GOT3 (cell line): ENCODE measurements around the gene ZFP14.
A peak's percentile ranks its signal among the peaks of the same experiment; 100 is the strongest.

Source experiments
- DNase-seq: peaks from one replicate; lab custom pipeline; 2025; ENCODE audit warnings: mixed read lengths; lab: John Stamatoyannopoulos, UW

ZFP14 gene

GRCh38 chr19:36378625-36379509 is at the start of gene ZFP14:
ZFP14 (minus strand) TSS chr19:36379201; CDS start chr19:36367892, 11,309 bp downstream.
- peak; percentile 83 for DNase-seq

- no peak for DNase-seq
Measured at GRCh38 chr19:36423925-36424324, 44.9 kb upstream of the ZFP14 start.

DNA sequence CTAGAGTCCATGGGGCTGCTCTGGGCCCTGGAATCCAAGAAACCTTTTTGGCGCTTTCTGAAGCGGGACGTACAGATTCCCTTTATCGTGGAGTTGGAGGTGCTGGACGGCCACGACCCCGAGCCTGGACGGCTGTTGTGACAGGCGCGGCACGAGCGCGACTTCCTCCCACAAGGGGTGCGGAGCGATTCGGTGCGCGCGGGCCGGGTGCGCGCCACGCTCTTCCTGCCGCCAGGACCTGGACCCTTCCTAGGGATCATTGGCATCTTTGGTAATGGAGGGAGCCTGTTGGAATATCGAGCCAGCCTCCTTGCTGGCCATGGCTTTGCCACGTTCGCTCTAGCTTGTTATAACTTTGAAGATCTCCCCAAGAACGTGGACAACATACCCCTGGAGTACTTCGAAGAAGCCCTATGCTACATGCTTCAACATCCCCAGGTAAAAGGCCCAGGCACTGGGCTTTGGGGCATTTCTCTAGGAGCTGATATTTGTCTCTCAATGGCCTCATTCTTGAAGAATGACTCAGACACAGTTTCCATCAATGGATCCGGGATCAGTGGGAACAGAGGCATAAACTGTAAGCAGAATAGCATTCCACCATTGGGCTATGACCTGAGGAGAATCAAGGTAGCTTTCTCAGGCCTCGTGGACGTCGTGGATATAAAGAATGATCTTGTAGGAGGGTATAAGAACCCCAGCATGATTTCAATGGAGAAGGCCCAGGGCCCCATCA is 42.9 kb upstream of the ZFP14 start:
- no peak for DNase-seq

DNA sequence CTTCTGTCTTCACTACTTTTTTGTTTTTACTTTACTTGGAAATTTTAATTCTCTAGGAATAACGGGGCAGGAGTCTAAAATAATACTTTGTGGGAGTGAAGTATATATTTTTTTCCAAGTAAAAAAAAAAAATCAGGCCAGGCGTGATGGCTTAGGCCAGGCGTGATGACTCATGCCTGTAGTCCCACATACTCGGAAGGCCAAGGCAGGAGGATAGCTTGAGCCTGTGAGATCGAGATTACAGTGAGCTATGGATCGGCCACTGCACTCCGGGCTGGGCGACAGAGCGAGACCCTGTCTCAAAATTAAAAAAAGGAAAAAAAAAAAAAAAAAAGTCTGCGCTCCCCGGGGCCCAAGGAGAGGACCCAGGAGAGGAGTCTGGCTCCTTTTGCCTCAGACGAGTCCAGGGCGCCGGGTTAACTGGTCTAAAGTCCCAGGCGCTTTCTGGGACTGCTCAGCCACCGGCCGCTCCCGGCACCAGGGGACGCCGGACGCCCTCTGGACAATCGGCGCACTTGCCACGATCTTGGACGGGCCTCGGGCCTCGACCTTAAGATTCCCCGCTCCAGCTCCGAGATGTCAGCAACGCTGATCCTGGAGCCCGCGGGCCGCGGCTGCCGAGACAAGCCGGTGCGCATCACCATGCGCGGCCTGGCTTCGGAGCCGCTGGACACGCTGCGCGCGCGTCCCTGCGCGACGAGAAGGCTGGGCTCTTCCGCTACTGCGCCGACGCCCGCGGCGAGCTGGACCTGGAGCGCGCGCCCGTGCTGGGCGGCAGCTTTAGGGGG is 42.2 kb upstream of the ZFP14 start:
- no peak for DNase-seq

GRCh38 chr19:36418287-36419001 is 39.4 kb upstream of the ZFP14 start, which contains the start of gene ZFP82:
ZFP82 (minus strand) TSS chr19:36418644; CDS start chr19:36409789, 8,855 bp downstream.
- DNase-seq: peak; percentile 22

- DNase-seq: no peak
Measured at GRCh38 chr19:36417752-36418286, 38.8 kb upstream of the ZFP14 start.

GRCh38 chr19:36409841-36410240 is 30.8 kb upstream of the ZFP14 start:
- DNase-seq: no peak

DNA sequence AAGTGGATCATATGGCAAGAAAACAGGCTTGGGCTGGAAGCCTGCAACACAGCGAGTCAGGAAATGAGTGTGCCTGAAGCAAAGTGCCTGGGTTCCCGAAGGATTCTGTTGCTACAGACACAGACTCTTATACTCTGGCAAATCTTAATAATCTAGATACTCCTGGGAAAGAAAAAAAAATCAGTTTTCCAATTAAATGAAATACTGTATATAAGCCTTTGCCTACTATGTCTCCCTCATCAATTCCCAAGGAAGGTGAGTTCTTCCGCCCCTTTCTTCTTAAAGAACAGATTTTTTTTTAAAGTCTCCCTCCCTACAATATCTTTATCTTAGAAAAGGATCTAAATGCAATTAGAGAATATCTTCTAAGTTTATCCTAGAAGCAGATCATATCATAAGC is 29.1 kb upstream of the ZFP14 start:
- DNase-seq: no peak

- no peak for DNase-seq
Measured at GRCh38 chr19:36404498-36404897, 25.5 kb upstream of the ZFP14 start.

- no peak for DNase-seq
Measured at GRCh38 chr19:36401475-36401874, 22.5 kb upstream of the ZFP14 start.

GRCh38 chr19:36398571-36398970 is 19.6 kb upstream of the ZFP14 start:
- DNase-seq: no peak

DNA sequence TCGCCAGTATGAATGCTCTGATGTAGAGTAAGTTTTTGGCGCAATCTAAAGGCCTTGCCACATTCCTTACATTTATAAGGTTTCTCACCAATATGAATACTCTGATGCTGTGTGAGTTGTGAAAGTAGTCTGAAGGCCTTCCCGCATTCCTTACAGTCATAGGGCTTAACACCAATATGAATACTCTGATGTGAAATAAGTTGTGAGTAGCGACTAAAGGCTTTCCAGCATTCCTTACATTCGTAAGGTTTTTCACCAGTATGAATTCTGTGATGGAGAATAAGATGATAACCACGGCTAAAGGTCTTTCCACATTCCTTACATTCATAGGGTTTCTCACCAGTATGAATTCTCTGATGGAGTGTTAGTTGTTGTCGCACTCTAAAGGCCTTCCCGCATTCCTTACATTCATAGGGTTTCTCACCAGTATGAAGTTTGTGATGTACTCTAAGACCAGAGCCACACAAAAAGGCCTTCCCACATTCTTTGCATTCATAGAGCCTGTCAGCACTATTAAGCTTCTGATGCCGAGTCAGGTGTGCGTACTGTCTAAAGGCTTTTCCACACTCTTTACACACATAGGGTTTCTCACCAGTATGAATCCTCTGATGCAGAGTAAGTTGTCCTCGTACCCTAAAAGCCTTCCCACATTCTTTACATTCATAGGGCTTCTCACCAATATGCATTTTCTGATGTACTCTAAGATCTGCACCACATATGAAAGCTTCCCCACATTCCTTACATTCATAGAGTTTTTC is 14.1 kb upstream of the ZFP14 start:
- DNase-seq: no peak

DNA sequence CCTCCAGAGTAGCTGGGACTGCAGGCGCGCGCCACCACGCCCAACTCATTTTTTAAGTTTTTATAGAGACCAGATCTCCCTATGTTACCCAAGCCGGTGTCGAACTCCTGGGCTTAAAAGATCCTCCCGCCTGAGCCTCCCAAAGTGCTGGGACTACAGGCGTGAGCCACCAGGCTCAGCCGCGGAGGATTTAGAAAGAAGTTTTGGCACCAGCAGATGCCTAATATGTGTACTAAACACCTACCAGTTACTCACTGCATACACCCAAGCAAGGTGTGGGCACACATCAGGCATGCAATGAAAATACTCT is 464 bp upstream of the ZFP14 start:
- no peak for DNase-seq

DNA sequence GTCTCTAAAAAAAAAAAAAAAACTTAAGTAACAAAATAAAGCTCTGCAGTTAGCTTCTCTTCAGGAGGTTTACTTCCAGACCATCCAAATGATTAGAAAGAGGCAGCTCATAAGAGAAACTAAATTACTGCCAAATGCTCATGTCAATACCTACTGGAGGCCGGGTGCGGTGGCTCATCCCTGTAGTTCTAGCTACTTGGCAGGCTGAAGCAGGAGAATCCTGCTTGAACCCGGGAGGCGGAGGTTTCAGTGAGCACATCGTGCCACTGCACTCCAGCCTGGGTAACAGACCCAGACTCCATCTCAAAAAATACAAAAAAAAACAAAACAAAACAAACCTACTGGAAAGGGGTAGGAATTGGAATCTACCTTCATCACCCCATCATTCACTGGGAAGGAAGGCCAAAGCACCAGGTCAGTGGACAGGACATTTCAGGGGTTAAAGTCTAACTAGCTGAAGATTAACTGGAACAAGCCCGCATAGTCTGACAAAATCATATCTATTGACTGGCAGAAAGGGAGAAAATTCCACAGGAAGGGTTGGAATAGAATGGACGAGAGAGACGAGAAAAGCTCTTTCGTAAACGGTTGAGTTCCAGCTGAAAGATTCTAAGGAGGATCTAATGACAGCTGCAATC is 1.3 kb downstream of the ZFP14 start:
- DNase-seq: no peak

- DNase-seq: no peak
Measured at GRCh38 chr19:36373638-36374156, 5.3 kb downstream of the ZFP14 start.

GRCh38 chr19:36371886-36372285 is 7.1 kb downstream of the ZFP14 start:
- DNase-seq: no peak

DNA sequence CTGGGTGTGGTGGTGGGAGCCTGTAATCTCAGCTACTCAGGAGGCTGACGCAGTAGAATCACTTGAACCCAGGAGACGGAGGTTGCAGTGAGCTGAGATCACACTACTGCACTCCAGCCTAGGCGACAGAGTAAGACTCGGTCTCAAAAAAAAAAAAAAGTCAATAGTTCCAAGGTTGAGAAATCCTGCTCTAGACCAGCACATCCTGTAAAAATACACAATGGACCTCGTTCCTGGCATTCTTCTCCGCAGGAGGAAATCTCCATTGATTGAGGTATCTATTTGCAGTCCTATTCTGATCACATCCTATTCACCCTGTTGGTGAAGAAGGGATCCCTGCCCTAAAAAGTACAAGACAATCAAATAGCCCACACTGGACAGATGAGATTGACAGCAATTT is 15.2 kb downstream of the ZFP14 start:
- DNase-seq: no peak

- DNase-seq: no peak
Measured at GRCh38 chr19:36340786-36341372, 38.1 kb downstream of the ZFP14 start.

- DNase-seq: peak; percentile 47
Measured at GRCh38 chr19:36331353-36332228, 47.4 kb downstream of the ZFP14 start.
